Heart left ventricle (tissue), 16 donors: ENCODE data around the gene CPNE4. TPM values are rescaled to one million over a fixed set of nuclear protein-coding genes. Genes with fewer than 3 reads are reported as not detected.

Experiments used
- ATAC-seq, 4 donors: fragments of 200-7000 bp; cut with Tn5 transposase; one replicate each; pipeline ENCODE4 v1.9.1; 2020 to 2022; ENCODE audit warnings: moderate library complexity in 4 of 4, mild to moderate bottlenecking in 3 of 4, moderate number of reproducible peaks in 1 of 4
- DNase-seq, 5 donors: peaks; one replicate each; pipeline ENCODE4 v3.0.0-alpha.2; 2020
- H3K27ac ChIP-seq, 12 donors: fragments of 200-600 bp; sonication (generic) in 4 of 12; one replicate each; pipeline versions ENCODE4 v1.5.0 to v1.8.0; 2016 to 2022; ENCODE audit warnings: mild to moderate bottlenecking in 2 of 12
- H3K27me3 ChIP-seq, 9 donors: fragments of 200-600 bp; sonication (generic) in 2 of 9; one replicate each; pipeline versions ENCODE4 v1.5.1 to v1.8.0; 2016 to 2022; ENCODE audit warnings: mild to moderate bottlenecking in 3 of 9
- H3K36me3 ChIP-seq, 9 donors: fragments of 200-600 bp; sonication (generic) in 2 of 9; one replicate each; pipeline versions ENCODE4 v1.5.0 to v1.8.0; 2018 to 2022; ENCODE audit warnings: mild to moderate bottlenecking in 2 of 9
- H3K4me1 ChIP-seq, 12 donors: fragments of 200-600 bp; sonication (generic) in 4 of 12; one replicate each; pipeline versions ENCODE4 v1.5.0 to v1.8.0; 2016 to 2022; ENCODE audit warnings: mild to moderate bottlenecking in 3 of 12
- H3K4me3 ChIP-seq, 12 donors: fragments of 200-600 bp; sonication (generic) in 4 of 12; one replicate each; pipeline versions ENCODE4 v1.5.0 to v1.8.0; 2017 to 2022; ENCODE audit warnings: mild to moderate bottlenecking in 9 of 12, moderate library complexity in 4 of 12
- H3K9me3 ChIP-seq, 12 donors: fragments of 200-600 bp; sonication (generic) in 4 of 12; one replicate each; pipeline versions ENCODE4 v1.5.0 to v1.8.0; 2016 to 2022; ENCODE audit warnings: mild to moderate bottlenecking in 1 of 12
- POLR2A ChIP-seq, 2 donors: fragments of 450-650 bp; IDR thresholded peaks; one replicate each; pipeline ENCODE4 v1.6.1; 2017; ENCODE audit warnings: antibody characterized with exemption in 2 of 2, mild to moderate bottlenecking in 2 of 2, moderate library complexity in 2 of 2
- WGBS, 4 donors: extraction: QIAGEN DNeasy Blood & Tissue Kit in 2 of 4; methylation state at CpG; one replicate each; pipeline versions ENCODE4 v1.1.5 to v1.1.7; 2013 to 2018; 5-methylcytosine and 5-hydroxymethylcytosine counted together
- intact Hi-C, 10 donors: fragments of 100-400 bp; cut with DNase I; formaldehyde crosslinking; loops; one replicate each; pipeline versions ENCODE4 v1.11.1 to v1.14.2; 2022
- polyA plus RNA-seq, 2 donors: library from polyadenylated mRNA; stranded (reverse); fragments of 200-250 nt; gene quantifications; one replicate each; pipeline ENCODE4 v1.2.3, GENCODE V29; 2013
- total RNA-seq, 9 donors: library from RNA; depleted of rRNA in 2 of 9; stranded (reverse); fragments of >200 nt in 2 of 9; fragmentation: NEBNext Ultra II Directional in 3 of 9; extraction: Animal tissue kit (Norgen Biotek cat#: 25700) in 3 of 9; gene quantifications; one replicate each; pipeline versions ENCODE4 v1.1.0 to v1.2.4, GENCODE V29; 2016 to 2023
- TF ChIP-seq, protein P1 (sequence below), 12 donors: fragments of 200-600 bp; sonication (generic) in 4 of 12; IDR thresholded peaks; one replicate each; pipeline versions ENCODE4 v1.5.0 to v1.8.0; 2018 to 2022; ENCODE audit warnings: antibody characterized with exemption in 12 of 12, mild to moderate bottlenecking in 5 of 12
- donor health status: ischemic (EF 13 %, LVEDD 7.1; RV severe dilation, severe dysfunction).
- donor health status: healthy with polysubstance abuse.
- donor health status: DM: no; HTN: yes; CAD: no.
- donor health status: DM: no; HTN: no; CAD: no.
- donor health status: ischemic (EF 25% LVEDD 6.9; RV normal size, moderate dysfunction).
- donor health status: ischemic (EF 25% LVEDD 5.7; RV mildly dilated, moderate dysfunction).
- donor health status: healthy.
- donor health status: DM: yes; HTN: yes; CAD: no.
- donor health status: ischemic (EF 35%, LVEDD 5.7; RV mildly dilated, moderate dysfunction).
- donor health status: nonischemic (EF 11% LVEDD 7.7; RV severe dilation, severe dysfunction).
- donor health status: DM: yes; HTN: yes; CAD: no.
- donor health status: PGD.
- donor health status: ischemic (EF 29% LVEDD 5.4; RV normal size, mild dysfunction).
- donor health status: nonischemic (EF 23%, LVEDD 6.1; RV moderate dilation, normal function).

Gene CPNE4
- total and polyA plus RNA-seq, 11 donors, result 1.7 to 99.7 (median 24.9) TPM

DNA sequence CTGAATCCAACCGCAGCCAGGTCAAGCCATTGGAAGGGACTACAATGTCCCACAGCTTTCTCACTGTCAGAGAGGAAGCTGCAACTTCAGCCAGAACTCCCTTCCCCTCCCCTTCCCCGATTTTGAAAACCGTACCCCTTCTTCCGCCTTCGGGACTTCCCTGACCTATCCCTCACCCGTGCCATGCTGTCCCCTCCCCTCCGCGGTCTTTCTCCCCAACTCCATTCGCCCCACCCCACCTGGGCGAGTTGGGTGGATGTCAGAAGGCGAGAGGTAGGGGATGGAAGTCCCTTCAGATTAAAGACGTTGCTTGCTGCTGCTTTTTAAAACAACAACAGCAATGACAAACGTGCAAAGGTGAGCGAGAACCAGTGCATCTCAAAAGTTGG, 723 bp downstream of the CPNE4 start:
- DNase-seq (no peak), ATAC-seq (no peak)
- TF ChIP-seq POLR2A (IDR thresholded peaks at IDR 0.05), result no peak
- TF ChIP-seq, protein P1, sequence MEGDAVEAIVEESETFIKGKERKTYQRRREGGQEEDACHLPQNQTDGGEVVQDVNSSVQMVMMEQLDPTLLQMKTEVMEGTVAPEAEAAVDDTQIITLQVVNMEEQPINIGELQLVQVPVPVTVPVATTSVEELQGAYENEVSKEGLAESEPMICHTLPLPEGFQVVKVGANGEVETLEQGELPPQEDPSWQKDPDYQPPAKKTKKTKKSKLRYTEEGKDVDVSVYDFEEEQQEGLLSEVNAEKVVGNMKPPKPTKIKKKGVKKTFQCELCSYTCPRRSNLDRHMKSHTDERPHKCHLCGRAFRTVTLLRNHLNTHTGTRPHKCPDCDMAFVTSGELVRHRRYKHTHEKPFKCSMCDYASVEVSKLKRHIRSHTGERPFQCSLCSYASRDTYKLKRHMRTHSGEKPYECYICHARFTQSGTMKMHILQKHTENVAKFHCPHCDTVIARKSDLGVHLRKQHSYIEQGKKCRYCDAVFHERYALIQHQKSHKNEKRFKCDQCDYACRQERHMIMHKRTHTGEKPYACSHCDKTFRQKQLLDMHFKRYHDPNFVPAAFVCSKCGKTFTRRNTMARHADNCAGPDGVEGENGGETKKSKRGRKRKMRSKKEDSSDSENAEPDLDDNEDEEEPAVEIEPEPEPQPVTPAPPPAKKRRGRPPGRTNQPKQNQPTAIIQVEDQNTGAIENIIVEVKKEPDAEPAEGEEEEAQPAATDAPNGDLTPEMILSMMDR (IDR thresholded peaks at IDR 0.05), result no peak
- H3K4me3 ChIP-seq, result peak overlapping the region in 5 of 12 donors; percentile 14 to 26 (median 24)
- peaks cover 0 to 17% (median 1%) of the 10 kb centered on the region in 12 donors for H3K4me1 ChIP-seq
- no peaks in the 10 kb centered on the region for H3K9me3 ChIP-seq
- H3K27me3 ChIP-seq, result peaks cover 12 to 63% (median 46%) of the 10 kb centered on the region in 9 donors
- intact Hi-C loops, result loop anchor here in 5 of 10 donors (5.0 to 10.0 kb wide), 9 partner anchors 141 to 1009 kb away; partner anchors contain the start of genes ASTE1 (in 1 of the 5) and NEK11 (in 1 of the 5)
- 3 to 18% (median 6%) methylated on average over 14 of the region's 14 CpGs for WGBS, 4 donors
- H3K36me3 ChIP-seq, result no peaks in the 10 kb centered on the region
- H3K27ac ChIP-seq, result no peak overlapping the region

DNA sequence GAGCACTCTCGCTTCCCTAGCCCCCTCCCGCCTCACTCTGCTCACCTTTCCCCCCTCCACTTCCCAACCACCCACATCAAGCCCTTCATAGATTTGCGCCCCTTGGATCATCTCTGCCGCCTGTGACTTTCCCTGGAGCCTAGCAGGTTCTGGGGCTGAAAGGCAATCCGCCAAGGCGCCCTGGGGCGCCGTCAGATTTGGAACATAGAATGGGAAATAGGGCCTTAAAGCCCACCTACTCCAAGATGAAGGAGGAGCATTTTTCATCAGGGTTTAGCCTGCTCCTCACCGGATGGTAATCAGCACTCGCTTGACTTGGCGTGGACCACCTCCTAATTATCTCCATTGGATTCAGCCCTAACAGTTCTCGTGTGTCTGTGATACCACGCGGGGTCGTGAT, 1.3 kb downstream of the CPNE4 start:
- TF ChIP-seq, protein P1 (IDR thresholded peaks at IDR 0.05), result no peak
- TF ChIP-seq POLR2A (IDR thresholded peaks at IDR 0.05), result no peak
- no peaks in the 10 kb centered on the region for H3K9me3 ChIP-seq
- H3K4me3 ChIP-seq, result no peak overlapping the region
- H3K36me3 ChIP-seq, result no peaks in the 10 kb centered on the region
- no peak overlapping the region for H3K27ac ChIP-seq
- ATAC-seq, result no peak
- 13 to 25% (median 16%) methylated on average over 14 to 15 of the region's 15 CpGs for WGBS, 4 donors
- intact Hi-C loops, result loop anchor here in 5 of 10 donors (5.0 to 10.0 kb wide), 9 partner anchors 141 to 1009 kb away; partner anchors contain the start of genes ASTE1 (in 1 of the 5) and NEK11 (in 1 of the 5)
- peaks cover 12 to 58% (median 46%) of the 10 kb centered on the region in 9 donors for H3K27me3 ChIP-seq
- DNase-seq, result no peak
- peaks cover 0 to 17% (median 1%) of the 10 kb centered on the region in 12 donors for H3K4me1 ChIP-seq

DNA sequence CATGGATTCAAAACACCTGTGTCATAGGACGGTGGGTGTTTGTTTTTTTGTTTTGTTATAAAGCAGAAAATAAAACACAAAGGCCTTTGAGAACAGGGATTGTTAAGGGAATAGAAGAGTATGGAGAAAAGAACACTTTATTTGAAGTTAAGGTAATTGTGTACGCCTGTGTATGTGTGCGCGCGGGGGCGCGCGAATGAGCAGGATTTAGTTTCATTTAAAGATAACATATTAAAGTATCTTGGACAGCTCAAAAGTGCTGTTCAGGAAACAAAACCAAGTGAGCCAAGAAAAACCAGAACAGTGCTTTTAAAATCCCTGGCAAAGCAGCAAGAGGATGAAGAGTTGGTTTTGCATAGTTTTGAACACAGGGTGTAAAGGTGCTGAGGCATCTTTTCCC, 1.9 kb downstream of the CPNE4 start:
- 78 to 87% (median 83%) methylated on average over 8 of the region's 8 CpGs for WGBS, 4 donors
- H3K27ac ChIP-seq, result no peak overlapping the region
- no peak overlapping the region for H3K4me3 ChIP-seq
- ATAC-seq (no peak), DNase-seq (no peak)
- H3K9me3 ChIP-seq, result no peaks in the 10 kb centered on the region
- H3K27me3 ChIP-seq, result peaks cover 12 to 58% (median 46%) of the 10 kb centered on the region in 9 donors
- H3K36me3 ChIP-seq, result no peaks in the 10 kb centered on the region
- peaks cover 0 to 17% (median 1%) of the 10 kb centered on the region in 12 donors for H3K4me1 ChIP-seq
- intact Hi-C loops, result loop anchor here in 5 of 10 donors (5.0 to 10.0 kb wide), 9 partner anchors 142 to 1008 kb away; partner anchors contain the start of genes ASTE1 (in 1 of the 5) and NEK11 (in 1 of the 5)
- TF ChIP-seq POLR2A (IDR thresholded peaks at IDR 0.05), result no peak
- TF ChIP-seq, protein P1 (IDR thresholded peaks at IDR 0.05), result no peak

DNA sequence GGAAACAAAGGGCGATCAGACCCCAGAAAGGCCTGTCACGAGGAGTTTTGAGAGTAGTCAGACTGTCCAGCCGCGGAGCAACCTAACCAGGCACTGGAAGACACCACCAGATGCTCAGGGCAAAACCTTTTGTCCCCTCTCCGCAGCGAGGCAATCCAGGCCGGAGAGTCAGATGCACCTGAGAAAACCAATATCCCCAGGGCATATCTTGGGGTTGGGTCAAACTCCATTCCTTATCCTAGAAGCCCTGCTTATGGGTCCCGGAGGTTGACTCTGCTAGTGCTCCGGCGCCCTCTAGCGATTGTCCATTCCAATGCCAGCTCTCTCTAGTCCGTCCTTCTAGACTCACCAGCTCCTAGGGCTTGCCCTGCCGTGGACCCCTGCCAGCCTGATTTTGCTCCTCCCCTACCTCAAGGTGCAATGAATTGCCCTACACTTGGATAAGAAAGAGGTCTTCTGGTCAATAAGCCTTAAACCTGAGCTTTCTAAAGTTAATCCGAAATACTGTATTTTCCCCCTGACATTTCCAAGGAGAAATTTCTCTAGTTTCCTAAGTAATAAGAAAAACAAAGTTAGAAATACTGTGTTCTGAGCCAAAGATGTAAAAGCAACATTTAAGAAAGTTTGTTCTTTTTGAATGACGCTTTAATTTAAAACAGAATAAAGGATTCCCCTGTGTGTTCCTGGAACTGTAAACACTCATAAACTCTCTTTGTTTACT, 5.5 kb downstream of the CPNE4 start:
- 23 to 36% (median 30%) methylated on average over 12 to 15 of the region's 15 CpGs for WGBS, 4 donors

More for the DNA sequence above, 5.5 kb downstream of the CPNE4 start:
- no peaks in the 10 kb centered on the region for H3K9me3 ChIP-seq
- H3K4me1 ChIP-seq, result peaks cover 0 to 8% (median under 1%) of the 10 kb centered on the region in 12 donors
- intact Hi-C loops, result loop anchor here (1.0 to 10.0 kb wide), 7 partner anchors 233 to 977 kb away; no protein-coding TSS in a partner anchor
- DNase-seq (peak; percentile 71 to 82 (median 78)), ATAC-seq (peak; percentile 71 to 92 (median 90))
- no peak overlapping the region for H3K27ac ChIP-seq
- no peak overlapping the region for H3K4me3 ChIP-seq
- peaks cover 0 to 23% (median 17%) of the 10 kb centered on the region in 9 donors for H3K27me3 ChIP-seq
- no peaks in the 10 kb centered on the region for H3K36me3 ChIP-seq
- TF ChIP-seq, protein P1 (IDR thresholded peaks at IDR 0.05), result peak; percentile 77 to 93 (median 83)
- no peak for TF ChIP-seq POLR2A (IDR thresholded peaks at IDR 0.05)
